Fibroblast of villous mesenchyme (primary cell): ENCODE data around the gene RFWD3. TPM values are rescaled to one million over a fixed set of nuclear protein-coding genes. Genes with fewer than 3 reads are reported as not detected.

ENCODE experiments used
- DNase-seq: peaks from one replicate; pipeline ENCODE4 v3.0.0-alpha.2; 2010; ENCODE audit warnings: low read depth
- H3K4me3 ChIP-seq: 2 replicates; pipeline ENCODE4 v1.5.1; 2011; ENCODE audit warnings: low read depth, mild to moderate bottlenecking, low read length
- total RNA-seq: library from RNA; depleted of rRNA; stranded (reverse); fragments of >200 nt; gene quantifications from 2 replicates; pipeline ENCODE4 v1.2.3, GENCODE V29; 2012
- TF ChIP-seq, protein P1 (sequence below): IDR thresholded peaks from 2 replicates; pipeline ENCODE4 v1.5.1; 2012; ENCODE audit warnings: low read depth, mild to moderate bottlenecking, low read length; ENCODE audit not compliant: insufficient read depth

The RFWD3 gene
- total RNA-seq, 1 donor = 30.7 TPM

GRCh38 chr16:74605332-74605731 lies 61.3 kb downstream of the RFWD3 start:
- H3K4me3 ChIP-seq = peak overlapping the region; percentile 95
- TF ChIP-seq, protein P1, sequence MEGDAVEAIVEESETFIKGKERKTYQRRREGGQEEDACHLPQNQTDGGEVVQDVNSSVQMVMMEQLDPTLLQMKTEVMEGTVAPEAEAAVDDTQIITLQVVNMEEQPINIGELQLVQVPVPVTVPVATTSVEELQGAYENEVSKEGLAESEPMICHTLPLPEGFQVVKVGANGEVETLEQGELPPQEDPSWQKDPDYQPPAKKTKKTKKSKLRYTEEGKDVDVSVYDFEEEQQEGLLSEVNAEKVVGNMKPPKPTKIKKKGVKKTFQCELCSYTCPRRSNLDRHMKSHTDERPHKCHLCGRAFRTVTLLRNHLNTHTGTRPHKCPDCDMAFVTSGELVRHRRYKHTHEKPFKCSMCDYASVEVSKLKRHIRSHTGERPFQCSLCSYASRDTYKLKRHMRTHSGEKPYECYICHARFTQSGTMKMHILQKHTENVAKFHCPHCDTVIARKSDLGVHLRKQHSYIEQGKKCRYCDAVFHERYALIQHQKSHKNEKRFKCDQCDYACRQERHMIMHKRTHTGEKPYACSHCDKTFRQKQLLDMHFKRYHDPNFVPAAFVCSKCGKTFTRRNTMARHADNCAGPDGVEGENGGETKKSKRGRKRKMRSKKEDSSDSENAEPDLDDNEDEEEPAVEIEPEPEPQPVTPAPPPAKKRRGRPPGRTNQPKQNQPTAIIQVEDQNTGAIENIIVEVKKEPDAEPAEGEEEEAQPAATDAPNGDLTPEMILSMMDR = no peak
- no peak for DNase-seq

DNA sequence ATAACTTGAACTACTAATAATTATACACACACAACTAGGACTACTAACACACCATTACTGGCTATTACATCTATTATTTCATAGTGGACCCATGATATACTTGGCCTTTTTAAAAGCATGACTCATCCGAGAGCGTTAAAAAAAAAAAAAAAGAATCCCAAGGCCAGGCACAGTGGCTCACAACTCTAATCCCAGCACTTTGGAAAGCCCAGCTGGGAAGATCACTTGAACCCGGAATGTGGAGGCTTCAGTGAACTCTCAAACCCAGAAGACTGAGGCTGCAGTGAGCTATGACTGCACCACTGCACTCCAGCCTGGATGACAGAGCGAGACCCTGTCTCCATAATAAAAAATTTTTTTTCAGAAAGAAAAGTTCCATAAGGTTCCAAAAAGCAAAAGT lies 62.8 kb downstream of the RFWD3 start:
- no peak overlapping the region for H3K4me3 ChIP-seq
- peak; percentile 63 for DNase-seq
- TF ChIP-seq, protein P1 = no peak

DNA sequence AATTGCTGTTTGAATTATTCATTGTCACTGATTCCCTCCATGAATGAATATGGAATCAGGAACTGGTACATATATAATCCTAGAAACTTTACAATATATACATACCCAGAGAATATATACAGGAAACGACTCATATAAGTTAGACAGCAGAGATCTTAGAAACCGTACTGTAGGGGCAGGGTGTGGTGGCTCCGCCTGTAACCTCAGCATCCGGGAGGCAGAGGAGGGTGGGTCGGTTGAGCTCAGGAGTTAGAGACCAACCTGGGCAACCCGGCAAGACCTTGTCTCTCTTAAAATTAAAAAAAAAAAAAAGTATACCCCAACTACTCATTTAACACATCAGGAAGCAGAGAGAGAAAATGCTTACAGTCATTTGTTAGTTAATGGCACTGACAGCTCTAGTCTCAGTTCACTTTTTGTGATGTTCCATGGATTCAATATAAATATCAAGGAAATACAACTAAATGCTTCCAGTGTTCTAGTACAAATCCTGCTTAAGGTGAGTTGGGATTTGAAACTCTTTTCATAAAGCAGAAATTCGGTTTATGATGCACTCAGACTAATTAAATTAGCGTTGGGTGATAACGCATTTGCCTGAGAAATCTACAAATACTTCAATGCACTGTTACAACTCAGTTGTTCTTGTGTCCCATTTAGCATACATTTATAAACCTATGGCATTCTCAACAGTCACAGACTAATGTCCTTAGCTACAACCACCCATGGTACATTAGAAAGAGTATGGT lies 65.4 kb downstream of the RFWD3 start:
- TF ChIP-seq, protein P1 = no peak
- H3K4me3 ChIP-seq = no peak overlapping the region
- DNase-seq = no peak

DNA sequence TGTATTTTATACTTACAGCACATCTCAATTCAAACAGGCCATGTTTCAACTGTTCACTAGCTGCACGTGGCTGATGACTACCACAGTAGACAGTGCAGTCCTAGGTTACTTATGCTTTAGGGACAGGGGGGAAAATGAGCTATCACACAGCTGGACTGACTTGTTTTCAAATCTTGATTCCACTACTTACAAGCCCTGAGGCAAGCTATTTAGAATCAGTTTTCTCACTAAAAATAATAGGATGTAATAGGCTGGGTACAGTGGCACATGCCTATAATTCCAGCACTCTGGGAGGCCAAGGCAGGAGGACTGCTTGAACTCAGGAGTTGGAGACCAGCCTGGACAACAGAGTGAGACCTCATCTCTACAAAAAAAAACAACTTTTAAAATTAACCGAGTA lies 70.1 kb downstream of the RFWD3 start:
- H3K4me3 ChIP-seq = no peak overlapping the region
- TF ChIP-seq, protein P1 = no peak
- no peak for DNase-seq

DNA sequence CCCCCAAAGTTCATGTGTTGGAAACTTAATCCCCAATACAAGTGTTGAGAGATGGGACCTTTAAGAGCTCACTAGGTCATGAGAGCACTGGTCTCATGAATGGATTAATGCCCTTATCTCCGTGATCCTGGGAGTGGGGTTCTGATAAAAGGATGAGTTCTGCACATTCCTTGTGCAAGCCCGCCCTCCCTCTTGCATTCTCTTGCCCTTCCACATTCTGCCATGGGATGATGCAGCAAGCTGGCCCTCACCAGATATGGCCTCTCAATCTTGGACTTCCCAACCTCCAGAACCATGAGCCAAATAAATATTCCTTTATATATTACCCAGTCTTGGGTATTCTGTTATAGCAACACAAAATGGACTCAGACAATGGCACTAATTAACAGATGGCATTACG lies 73.8 kb downstream of the RFWD3 start:
- no peak overlapping the region for H3K4me3 ChIP-seq
- no peak for DNase-seq
- TF ChIP-seq, protein P1 = no peak

DNA sequence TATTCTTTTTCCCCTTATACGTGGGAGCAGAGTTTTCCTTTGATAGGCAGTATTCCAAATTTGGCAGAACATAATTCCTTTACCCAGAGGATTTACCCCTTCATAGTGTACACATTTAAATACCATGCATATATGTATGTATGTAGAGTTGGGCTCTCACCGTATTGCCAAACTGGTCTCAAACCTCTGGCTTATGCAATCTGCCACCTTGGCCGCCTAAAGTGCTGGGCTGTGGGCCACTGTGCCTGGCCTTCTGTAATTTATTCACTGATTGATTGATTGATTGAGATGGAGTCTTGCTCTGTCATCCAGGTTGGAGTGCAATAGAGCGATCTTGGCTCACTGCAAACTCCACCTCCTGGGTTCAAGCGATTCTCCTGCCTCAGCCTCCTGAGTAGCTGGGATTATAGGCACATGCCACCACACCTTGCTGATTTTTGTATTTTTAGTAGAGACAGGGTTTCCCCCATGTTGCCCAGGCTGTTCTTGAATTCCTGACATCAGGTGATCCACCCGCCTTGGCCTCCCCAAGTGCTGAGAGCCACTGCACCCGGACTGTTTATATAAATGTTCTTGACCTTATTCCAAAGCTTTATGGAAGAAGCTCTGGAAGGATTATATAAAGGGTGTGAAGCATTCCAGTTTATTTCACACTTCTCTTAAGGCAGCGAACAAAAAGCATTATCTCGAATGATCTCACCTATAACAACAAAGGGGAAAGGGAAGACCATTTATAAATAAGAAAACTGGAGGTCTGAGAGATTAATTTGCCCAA lies 74.6 kb downstream of the RFWD3 start:
- TF ChIP-seq, protein P1 = no peak
- H3K4me3 ChIP-seq = no peak overlapping the region
- DNase-seq = no peak

GRCh38 chr16:74586948-74587347 lies 79.7 kb downstream of the RFWD3 start:
- no peak overlapping the region for H3K4me3 ChIP-seq
- TF ChIP-seq, protein P1 = no peak
- no peak for DNase-seq
